ENCODE data around the gene POM121C.
"Not testable (repeated sequence)": the region's sequence is repeated elsewhere in the genome, so short reads cannot be mapped to it uniquely, and the experiment has no call there.

POM121C gene

DNA sequence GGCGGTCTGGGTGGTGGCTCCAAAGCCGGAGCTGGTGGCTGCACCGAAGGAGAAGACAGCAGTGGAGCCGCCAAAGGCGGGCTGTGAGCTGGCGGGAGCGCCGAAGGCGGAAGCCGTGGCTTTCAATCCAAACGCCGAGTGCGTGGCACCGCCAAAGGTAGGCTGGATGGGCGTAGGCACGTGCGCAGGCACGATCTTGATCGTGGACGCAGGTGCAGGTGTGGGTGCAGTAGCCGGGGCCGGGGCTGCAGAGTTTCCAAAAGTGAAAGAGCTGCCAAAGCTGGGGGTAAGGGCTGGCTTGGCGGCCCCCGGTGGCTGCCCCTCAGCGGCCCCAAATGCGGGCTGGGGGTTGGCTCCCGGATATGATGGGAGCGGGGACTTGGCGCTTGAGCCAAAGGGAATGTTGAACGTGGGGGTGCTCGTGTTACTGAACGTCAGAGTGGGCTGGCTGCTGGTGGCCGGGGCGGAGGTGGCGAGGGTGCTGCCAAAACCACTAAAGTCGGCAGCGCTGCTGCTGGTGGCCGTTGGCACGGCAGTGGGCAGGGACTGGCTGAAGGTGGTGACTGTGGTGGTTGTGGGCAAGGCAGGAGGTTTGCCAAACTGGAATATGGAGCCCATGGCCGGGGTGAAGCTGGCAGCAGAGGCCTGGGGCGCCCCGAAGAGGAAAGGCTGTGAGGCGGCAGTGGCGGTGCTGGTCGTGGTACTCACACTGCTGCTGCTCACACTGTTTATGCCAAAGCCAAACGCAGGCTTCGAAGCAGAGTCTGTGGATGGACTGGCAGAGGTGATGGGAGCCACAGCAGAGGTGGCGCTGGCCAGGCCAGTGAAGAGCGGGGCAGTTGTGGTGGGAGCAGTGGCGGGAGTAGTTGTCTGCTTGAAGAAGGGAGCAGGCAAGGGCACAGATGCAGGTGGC, 64.0 kb downstream of the POM121C start:
- not testable (repeated sequence) for DNase-seq

DNA sequence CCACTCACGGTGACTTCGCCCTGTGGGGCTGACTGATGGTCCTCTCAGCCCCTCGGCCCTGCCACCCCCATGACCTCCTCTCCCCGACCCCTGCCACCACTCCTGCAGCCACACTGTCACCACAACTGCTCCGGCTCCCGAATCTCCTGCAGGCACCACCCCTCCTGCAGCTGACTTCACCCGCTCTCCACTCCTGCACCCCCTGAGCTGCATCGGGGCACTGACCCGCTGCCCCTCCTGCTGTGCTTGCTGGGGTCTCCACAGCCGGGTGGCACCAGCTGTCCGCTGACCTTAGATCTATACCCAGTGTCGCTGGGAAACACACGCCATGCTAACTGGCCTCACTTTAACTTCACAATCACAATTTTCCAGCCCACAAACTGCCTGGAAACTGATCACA, 65.9 kb downstream of the POM121C start:
- DNase-seq, result not testable (repeated sequence)

DNA sequence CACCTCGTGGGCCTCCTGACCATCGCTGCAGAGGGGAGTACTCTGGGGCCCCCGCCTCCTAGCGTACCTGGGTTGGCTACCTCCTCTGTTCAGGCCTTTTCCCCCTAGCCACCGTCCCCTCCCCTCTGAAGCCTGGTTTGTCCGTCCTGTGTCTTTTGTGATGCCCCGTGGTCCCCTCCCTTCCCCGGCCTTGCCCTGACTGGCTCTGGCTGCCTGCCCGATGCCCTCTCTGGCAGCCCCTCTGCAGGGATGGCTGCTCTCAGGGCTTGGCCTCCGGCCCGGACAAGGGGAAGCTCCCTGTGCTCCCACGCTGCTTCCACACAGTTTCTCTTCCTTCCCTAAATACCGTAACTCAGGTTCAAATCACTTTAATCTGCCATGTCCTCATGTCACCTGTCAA, 66.4 kb downstream of the POM121C start:
- not testable (repeated sequence) for DNase-seq

DNA sequence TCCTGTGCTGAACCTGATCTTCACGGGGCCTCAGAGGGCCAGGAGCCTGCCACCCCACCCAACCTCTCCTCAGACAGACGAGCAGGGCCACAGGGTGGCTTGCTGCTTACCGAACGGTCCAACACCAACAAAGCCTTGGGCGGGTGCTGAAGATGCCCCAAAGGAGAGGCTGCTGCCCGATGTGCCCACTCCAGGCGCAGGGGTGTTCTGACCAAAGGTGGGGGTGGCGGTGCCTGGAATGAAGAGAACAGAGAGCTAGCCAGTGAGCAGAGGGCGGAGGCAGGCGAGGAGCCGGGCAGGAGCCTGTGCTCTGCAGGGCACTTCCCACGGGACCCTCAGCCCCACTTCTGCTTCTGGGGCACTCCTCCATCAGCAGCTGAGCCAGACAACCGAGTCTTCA, 66.9 kb downstream of the POM121C start:
- DNase-seq, result not testable (repeated sequence)

- DNase-seq, result not testable (repeated sequence)
Measured at GRCh38 chr7:75418292-75418858, 67.7 kb downstream of the POM121C start.

GRCh38 chr7:75416787-75417186, 69.3 kb downstream of the POM121C start:
- not testable (repeated sequence) for DNase-seq

DNA sequence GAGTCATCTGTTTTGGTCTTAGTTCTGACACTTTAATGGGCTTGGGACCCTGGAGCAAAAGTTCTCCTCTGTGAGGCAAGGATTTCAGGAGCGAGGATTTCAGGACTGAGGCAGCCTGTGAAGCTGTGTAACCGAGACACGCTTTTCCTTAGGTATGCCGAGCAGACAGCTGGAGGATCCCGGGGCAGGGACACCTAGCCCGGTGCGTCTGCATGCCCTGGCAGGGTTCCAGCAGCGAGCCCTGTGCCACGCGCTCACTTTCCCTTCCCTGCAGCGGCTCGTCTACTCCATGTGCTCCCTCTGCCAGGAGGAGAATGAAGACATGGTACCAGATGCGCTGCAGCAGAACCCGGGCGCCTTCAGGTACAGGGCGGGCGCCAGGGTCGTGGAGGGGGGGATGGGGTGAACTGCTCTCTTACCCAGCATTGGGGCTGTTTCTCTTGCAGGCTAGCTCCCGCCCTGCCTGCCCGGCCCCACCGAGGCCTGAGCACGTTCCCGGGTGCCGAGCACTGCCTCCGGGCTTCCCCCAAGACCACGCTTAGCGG, 70.2 kb downstream of the POM121C start:
- not testable (repeated sequence) for DNase-seq

GRCh38 chr7:75415428-75415817, 70.7 kb downstream of the POM121C start:
- not testable (repeated sequence) for DNase-seq

DNA sequence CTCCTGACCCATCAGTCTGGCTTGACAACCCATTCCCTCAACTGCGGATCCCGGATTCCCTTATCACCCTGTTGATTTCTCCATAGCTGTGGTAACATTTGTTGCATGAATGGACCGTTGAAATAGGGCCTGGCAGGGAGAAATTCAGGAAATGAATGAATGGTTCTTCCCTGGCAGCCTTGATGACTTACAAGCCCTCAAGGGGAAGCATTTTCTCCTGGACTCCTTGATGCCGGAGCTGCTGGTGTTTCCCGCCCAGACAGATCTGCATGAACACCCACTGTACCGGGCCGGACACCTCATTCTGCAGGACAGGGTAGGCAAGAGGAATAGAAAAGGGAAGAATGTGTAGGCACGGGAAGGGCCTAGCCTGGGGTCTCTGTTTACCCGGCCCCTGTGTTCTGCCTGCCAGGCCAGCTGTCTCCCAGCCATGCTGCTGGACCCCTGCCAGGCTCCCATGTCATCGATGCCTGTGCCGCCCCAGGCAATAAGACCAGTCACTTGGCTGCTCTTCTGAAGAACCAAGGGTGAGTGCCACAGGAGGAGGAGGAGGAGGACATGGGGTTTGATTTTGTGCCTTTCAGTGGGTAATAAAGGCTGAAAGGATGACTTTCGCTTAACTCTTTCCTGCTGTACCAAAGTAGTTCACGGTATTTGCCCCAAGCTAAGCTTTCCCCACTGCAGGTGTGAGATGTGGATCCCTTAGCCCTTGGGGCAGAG, 71.2 kb downstream of the POM121C start:
- DNase-seq, result peak in 1 of 2 donors; percentile 14

GRCh38 chr7:75414204-75414603, 71.9 kb downstream of the POM121C start:
- not testable (repeated sequence) for DNase-seq

- not testable (repeated sequence) for DNase-seq
Measured at GRCh38 chr7:75410823-75411173, 75.3 kb downstream of the POM121C start.

DNA sequence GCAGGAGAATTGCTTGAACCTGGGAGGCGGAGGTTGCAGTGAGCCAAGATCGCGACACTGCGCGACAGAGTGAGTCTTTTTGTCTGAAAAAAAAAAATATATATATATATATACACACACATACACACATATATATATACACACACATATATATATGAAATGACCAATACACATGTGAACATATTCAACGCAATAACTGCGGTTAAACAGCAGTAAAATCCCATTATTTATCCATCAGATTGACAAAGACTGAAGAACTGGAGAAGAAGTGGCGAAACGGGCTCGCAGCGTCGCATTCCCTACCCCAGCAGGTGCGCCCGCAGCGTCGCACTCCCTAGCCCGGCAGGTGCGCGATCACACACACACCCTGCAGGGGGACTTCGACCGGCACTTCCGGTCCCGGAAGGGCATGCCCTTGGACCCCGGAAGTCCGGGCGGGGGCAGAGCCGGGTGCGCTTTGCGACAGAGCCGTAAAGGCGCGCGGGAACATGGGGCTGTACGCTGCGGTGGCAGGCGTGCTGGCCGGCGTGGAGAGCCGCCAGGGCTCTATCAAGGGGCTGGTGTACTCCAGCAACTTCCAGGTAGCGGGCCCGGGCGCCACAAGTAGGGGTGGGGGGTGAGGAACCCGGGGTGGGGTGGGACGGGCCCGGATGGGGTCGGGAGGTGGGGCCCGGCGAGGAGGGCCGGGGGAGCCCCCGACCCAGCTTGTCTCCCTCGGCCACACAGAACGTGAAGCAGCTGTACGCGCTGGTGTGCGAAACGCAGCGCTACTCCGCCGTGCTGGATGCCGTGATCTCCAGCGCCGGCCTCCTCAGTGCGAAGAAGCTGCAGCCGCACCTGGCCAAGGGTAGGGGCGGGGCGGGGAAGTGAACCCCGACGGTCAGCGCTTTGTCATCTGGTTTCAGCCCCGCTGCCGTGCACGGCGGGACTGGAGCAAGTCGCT, 75.9 kb downstream of the POM121C start:
- not testable (repeated sequence) for DNase-seq

- not testable (repeated sequence) for DNase-seq
Measured at GRCh38 chr7:75404663-75405062, 81.4 kb downstream of the POM121C start.

DNA sequence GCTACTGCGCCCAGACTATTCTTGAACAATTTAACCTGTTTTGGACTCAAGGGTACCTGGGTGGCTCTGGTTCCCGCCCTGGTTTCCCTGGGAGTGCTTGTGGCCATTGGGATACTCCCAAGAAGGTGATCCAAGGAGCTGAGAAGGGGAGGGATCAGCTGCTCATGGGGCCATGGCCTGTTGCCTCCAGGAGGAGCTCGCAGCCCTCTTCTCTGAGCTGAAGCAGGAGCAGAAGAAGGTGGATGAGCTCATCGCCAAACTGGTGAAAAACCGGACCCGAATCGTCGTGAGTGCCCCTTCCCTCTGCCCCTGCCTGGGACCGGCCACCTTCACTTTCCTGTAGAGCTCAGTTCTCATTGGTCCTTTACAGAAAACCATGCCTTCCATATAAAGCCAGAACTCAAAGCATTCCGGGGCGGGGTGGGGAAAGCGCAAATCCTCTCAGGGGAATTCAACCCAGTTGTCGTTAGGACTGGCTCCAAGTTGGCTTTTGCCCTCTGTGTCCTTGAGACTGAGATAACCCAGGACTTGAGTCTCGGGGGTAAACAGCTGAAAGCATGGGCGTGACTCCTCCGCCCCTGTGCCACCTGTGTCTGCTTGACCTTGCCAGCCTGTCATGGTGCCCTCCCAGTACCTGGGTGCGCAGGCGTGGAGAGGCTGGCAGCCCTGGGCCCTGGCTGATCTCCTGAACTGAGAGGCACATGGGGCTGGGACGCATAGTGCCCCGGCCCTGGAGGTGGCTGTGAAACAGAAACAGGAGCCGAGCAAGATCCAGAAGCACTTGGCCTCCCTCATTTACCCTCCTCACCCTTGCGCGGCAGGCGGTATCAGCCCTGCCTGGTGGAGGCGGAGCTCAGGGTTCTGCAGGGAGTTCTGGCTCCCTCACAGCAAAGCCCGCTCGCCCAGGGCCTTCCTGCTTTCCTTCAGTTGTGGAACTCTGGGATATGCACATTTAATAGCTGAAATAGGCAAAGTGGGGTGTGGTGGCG, 82.3 kb downstream of the POM121C start:
- not testable (repeated sequence) for DNase-seq

- DNase-seq, result not testable (repeated sequence)
Measured at GRCh38 chr7:75400575-75400974, 85.5 kb downstream of the POM121C start.

DNA sequence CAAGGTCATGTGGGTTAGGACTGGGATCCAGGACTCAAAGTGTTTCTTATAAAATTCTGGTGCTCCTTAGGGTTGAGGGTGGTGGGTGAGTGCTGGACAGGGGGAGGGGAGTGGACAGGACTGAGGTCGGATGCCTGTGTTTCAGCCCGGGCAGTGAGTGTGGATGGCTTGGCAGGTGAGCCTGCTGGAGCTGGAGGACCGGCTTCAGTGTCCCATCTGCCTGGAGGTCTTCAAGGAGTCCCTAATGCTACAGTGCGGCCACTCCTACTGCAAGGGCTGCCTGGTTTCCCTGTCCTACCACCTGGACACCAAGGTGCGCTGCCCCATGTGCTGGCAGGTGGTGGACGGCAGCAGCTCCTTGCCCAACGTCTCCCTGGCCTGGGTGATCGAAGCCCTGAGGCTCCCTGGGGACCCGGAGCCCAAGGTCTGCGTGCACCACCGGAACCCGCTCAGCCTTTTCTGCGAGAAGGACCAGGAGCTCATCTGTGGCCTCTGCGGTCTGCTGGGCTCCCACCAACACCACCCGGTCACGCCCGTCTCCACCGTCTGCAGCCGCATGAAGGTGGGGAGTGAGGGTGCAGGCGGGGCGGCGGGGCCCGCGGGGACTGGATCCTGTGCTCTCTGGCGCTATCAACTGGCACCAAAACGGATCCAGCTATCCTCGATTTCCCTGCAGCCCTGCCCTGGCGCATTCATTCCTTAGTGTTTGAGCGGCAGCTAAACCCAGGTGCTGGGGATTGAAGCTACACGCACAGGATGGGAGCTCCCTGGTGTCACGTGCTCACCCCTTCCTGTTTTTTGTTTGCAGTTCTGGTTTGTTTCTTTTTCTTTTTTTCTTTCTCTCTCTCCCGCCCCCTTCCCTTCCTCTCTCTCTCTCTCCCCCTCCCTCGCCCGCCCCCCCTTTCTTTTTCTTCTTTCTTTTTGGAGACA, 87.1 kb downstream of the POM121C start:
- not testable (repeated sequence) for DNase-seq

DNA sequence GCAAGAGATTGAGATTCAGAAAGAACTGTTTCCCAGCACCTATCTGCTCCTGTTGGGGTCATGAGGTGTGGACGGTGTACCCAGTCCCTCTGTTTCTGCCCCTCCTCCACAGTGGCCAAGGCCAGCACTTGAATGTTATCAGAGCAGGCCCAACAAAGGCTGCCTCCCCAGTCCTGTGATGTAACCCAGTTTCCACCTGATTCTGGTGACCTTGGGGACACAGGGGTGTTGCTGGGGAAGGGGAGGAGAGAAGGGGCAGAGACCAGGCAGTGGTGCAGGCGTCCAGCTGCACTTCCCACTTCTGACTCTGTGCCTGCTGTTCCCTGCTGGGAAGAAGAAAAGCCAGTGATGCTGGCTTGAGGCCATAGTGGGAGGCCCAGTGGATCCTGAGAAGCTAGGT, 88.2 kb downstream of the POM121C start:
- not testable (repeated sequence) for DNase-seq

GRCh38 chr7:75395329-75395728, 90.8 kb downstream of the POM121C start, which contains the start of gene TRIM73:
TRIM73 (plus strand) TSS chr7:75395629; CDS start chr7:75398934, 3,305 bp downstream.
- not testable (repeated sequence) for DNase-seq

- not testable (repeated sequence) for DNase-seq
Measured at GRCh38 chr7:75393194-75393593, 92.9 kb downstream of the POM121C start.

Measured in inflammatory macrophage treated with lipopolysaccharide for 1 hour (primary cell).